ENCODE data around the gene EPB41L4A. TPM values are rescaled to one million over a fixed set of nuclear protein-coding genes. Genes with fewer than 3 reads are reported as not detected.
"Not testable (repeated sequence)": the region's sequence is repeated elsewhere in the genome, so short reads cannot be mapped to it uniquely, and the experiment has no call there.

Gene EPB41L4A
- 4.4 TPM for polyA plus RNA-seq (2013, experiment 1 of 4)
- 6.0 TPM for polyA plus RNA-seq (2013, experiment 2 of 4)
- polyA plus RNA-seq (2013, experiment 3 of 4), result 5.0 TPM
- 5.6 TPM for polyA plus RNA-seq (2013, experiment 4 of 4)

DNA sequence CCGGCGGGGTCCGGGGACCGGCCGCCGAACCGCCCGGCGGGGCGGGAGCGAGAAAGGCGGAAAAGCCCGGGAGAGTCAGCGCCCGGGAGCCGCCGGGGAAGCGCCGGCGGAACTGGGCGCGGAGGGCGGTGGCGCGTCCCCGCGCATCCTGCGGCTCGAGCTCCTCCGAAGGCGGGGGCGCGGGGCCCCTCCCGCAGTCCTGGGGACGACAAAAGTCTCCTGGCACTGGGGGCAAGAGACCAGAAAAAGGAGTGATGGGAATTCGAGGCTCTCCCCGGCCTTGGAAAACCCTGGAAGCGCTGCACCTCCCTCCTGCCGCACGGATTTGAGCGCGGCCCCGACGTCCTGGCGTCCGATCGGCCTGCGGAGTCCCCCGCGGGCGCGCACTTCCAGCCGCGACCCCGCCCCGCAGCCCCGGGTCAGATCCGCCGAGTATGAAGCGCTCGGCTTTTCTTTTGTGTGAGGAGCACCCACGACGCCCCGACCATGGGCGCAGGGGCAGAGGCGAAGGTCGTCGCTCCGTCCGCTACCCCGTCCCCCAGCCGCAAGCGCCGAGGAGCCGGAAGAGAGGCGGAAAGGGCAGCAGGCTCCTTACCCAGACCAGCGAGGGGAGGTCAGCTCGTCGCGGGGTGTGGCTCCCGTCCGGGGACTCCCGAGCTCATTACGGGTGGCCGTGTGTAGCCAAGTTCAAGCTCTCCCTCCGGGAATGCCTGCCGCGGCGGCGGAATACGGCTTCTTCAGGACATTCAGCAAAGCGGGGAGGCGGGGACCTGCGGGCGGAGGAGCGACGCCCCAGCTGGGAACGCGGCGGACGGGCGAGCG lies at the start of gene EPB41L4A:
Gene EPB41L4A, minus strand, starts transcription at position 114 of the 822 bp plus-strand sequence. CDS start 238 bp downstream, outside the sequence.
- Histone ChIP-seq H3K27ac (ENCODE audit: insufficient read depth, low read depth, low read length, poor library complexity, severe bottlenecking) (no peak within 1 kb of the TSS), H3K4me1 (ENCODE audit: control insufficient read depth, insufficient read depth, low read length) (no peaks in the 10 kb centered on the region), H3K4me3 (ENCODE audit: insufficient read depth, low read depth, low read length) (peak within 1 kb of the TSS; percentile 72), H3K27me3 (ENCODE audit: control insufficient read depth, insufficient read depth, low read length, poor library complexity, severe bottlenecking) (peaks cover 54% of the 10 kb centered on the region), H3K36me3 (ENCODE audit: control insufficient read depth, insufficient read depth, low read length) (no peaks in the 10 kb centered on the region), H3K9me3 (ENCODE audit: control insufficient read depth, low read length) (no peaks in the 10 kb centered on the region)
- WGBS, 2 experiments, result 0 to 1% methylated on average over 103 of the region's 103 CpGs

- H3K36me3 ChIP-seq (ENCODE audit: control insufficient read depth, insufficient read depth, low read length), result no peaks in the 10 kb centered on the region
- no peaks in the 10 kb centered on the region for H3K9me3 ChIP-seq (ENCODE audit: control insufficient read depth, low read length)
- no peaks in the 10 kb centered on the region for H3K27me3 ChIP-seq (ENCODE audit: control insufficient read depth, insufficient read depth, low read length, poor library complexity, severe bottlenecking)
- no peak overlapping the region for H3K4me3 ChIP-seq (ENCODE audit: insufficient read depth, low read depth, low read length)
- H3K27ac ChIP-seq (ENCODE audit: insufficient read depth, low read depth, low read length, poor library complexity, severe bottlenecking), result no peak overlapping the region
- 72 to 94% methylated on average over 1 of the region's 1 CpG for WGBS, 2 experiments
- no peaks in the 10 kb centered on the region for H3K4me1 ChIP-seq (ENCODE audit: control insufficient read depth, insufficient read depth, low read length)
Observed at GRCh38 chr5:112467485-112467884, 48.4 kb upstream of the EPB41L4A start.

GRCh38 chr5:112466261-112466660 lies 47.2 kb upstream of the EPB41L4A start:
- not testable (repeated sequence) for H3K4me1 ChIP-seq (ENCODE audit: control insufficient read depth, insufficient read depth, low read length); H3K9me3 ChIP-seq (ENCODE audit: control insufficient read depth, low read length); H3K36me3 ChIP-seq (ENCODE audit: control insufficient read depth, insufficient read depth, low read length); H3K27me3 ChIP-seq (ENCODE audit: control insufficient read depth, insufficient read depth, low read length, poor library complexity, severe bottlenecking); H3K4me3 ChIP-seq (ENCODE audit: insufficient read depth, low read depth, low read length); H3K27ac ChIP-seq (ENCODE audit: insufficient read depth, low read depth, low read length, poor library complexity, severe bottlenecking)
- 92 to 94% methylated on average over 10 of the region's 10 CpGs for WGBS, 2 experiments

GRCh38 chr5:112447187-112447760 lies 28.2 kb upstream of the EPB41L4A start:
- H3K27me3 ChIP-seq (ENCODE audit: control insufficient read depth, insufficient read depth, low read length, poor library complexity, severe bottlenecking); H3K9me3 ChIP-seq (ENCODE audit: control insufficient read depth, low read length); H3K4me1 ChIP-seq (ENCODE audit: control insufficient read depth, insufficient read depth, low read length); H3K4me3 ChIP-seq (ENCODE audit: insufficient read depth, low read depth, low read length); H3K36me3 ChIP-seq (ENCODE audit: control insufficient read depth, insufficient read depth, low read length); H3K27ac ChIP-seq (ENCODE audit: insufficient read depth, low read depth, low read length, poor library complexity, severe bottlenecking): not testable (repeated sequence)
- WGBS, 2 experiments, result 95 to 98% methylated on average over 10 of the region's 10 CpGs

- H3K27me3 ChIP-seq (ENCODE audit: control insufficient read depth, insufficient read depth, low read length, poor library complexity, severe bottlenecking), result no peaks in the 10 kb centered on the region
- H3K9me3 ChIP-seq (ENCODE audit: control insufficient read depth, low read length), result no peaks in the 10 kb centered on the region
- H3K4me1 ChIP-seq (ENCODE audit: control insufficient read depth, insufficient read depth, low read length), result no peaks in the 10 kb centered on the region
- no peak overlapping the region for H3K4me3 ChIP-seq (ENCODE audit: insufficient read depth, low read depth, low read length)
- H3K27ac ChIP-seq (ENCODE audit: insufficient read depth, low read depth, low read length, poor library complexity, severe bottlenecking), result no peak overlapping the region
- WGBS, 2 experiments, result 87 to 88% methylated on average over 6 of the region's 6 CpGs
- no peaks in the 10 kb centered on the region for H3K36me3 ChIP-seq (ENCODE audit: control insufficient read depth, insufficient read depth, low read length)
Observed at GRCh38 chr5:112445626-112446350, 26.7 kb upstream of the EPB41L4A start.

GRCh38 chr5:112443932-112444331 lies 24.9 kb upstream of the EPB41L4A start:
- H3K36me3 ChIP-seq (ENCODE audit: control insufficient read depth, insufficient read depth, low read length); H3K27me3 ChIP-seq (ENCODE audit: control insufficient read depth, insufficient read depth, low read length, poor library complexity, severe bottlenecking); H3K4me1 ChIP-seq (ENCODE audit: control insufficient read depth, insufficient read depth, low read length); H3K4me3 ChIP-seq (ENCODE audit: insufficient read depth, low read depth, low read length); H3K9me3 ChIP-seq (ENCODE audit: control insufficient read depth, low read length); H3K27ac ChIP-seq (ENCODE audit: insufficient read depth, low read depth, low read length, poor library complexity, severe bottlenecking): not testable (repeated sequence)
- 95 to 97% methylated on average over 11 to 12 of the region's 12 CpGs for WGBS, 2 experiments

- 93 to 96% methylated on average over 2 of the region's 2 CpGs for WGBS, 2 experiments
Observed at GRCh38 chr5:112440031-112440430, 21.0 kb upstream of the EPB41L4A start.

DNA sequence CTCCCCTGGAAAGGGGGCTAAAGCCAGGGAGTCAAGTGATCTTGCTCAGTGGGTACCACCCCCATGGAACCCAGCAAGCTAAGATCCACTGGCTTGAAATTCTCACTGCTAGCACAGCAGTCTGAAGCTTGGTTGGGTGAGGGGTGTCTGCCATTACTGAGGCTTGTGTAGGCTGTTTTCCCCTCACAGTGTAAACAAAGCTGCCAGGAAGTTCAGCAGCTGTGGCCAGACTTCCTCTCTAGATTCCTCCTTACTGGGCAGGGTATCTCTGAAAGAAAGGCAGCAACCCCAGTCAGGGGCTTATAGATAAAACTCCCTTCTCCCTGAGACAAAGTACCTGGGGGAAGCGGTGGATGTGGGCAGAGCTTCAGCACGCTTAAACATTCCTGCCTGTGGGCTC lies 17.1 kb upstream of the EPB41L4A start:
- Histone ChIP-seq H3K4me3 (ENCODE audit: insufficient read depth, low read depth, low read length) (no peak overlapping the region), H3K4me1 (ENCODE audit: control insufficient read depth, insufficient read depth, low read length) (no peaks in the 10 kb centered on the region), H3K36me3 (ENCODE audit: control insufficient read depth, insufficient read depth, low read length) (no peaks in the 10 kb centered on the region), H3K27me3 (ENCODE audit: control insufficient read depth, insufficient read depth, low read length, poor library complexity, severe bottlenecking) (no peaks in the 10 kb centered on the region), H3K27ac (ENCODE audit: insufficient read depth, low read depth, low read length, poor library complexity, severe bottlenecking) (no peak overlapping the region), H3K9me3 (ENCODE audit: control insufficient read depth, low read length) (no peaks in the 10 kb centered on the region)
- 85 to 89% methylated on average over 2 of the region's 2 CpGs for WGBS, 2 experiments

More at GRCh38 chr5:112440031-112440430, 21.0 kb upstream of the EPB41L4A start:
- H3K4me1 ChIP-seq (ENCODE audit: control insufficient read depth, insufficient read depth, low read length), result no peaks in the 10 kb centered on the region
- H3K9me3 ChIP-seq (ENCODE audit: control insufficient read depth, low read length), result no peaks in the 10 kb centered on the region
- no peak overlapping the region for H3K4me3 ChIP-seq (ENCODE audit: insufficient read depth, low read depth, low read length)
- H3K27me3 ChIP-seq (ENCODE audit: control insufficient read depth, insufficient read depth, low read length, poor library complexity, severe bottlenecking), result no peaks in the 10 kb centered on the region
- no peak overlapping the region for H3K27ac ChIP-seq (ENCODE audit: insufficient read depth, low read depth, low read length, poor library complexity, severe bottlenecking)
- H3K36me3 ChIP-seq (ENCODE audit: control insufficient read depth, insufficient read depth, low read length), result no peaks in the 10 kb centered on the region

DNA sequence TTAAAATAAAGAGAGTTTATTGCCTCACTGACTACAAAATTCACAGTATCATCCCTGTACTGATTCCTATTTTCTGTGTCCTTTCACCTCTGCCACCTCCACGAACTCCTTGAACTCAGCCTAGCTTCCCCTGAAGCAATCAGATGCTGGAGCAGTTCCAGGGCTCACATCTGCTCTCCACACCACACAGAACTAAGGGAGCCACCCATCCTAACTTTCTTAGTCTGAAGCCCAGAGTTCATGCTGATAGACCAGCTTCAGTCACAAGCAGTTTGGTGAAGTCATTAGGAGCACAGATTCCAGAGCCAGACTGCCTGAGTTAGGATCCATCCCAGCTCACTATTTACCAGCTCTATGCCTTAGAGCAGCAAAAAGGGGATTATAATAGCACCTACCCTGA lies 15.6 kb upstream of the EPB41L4A start:
- H3K9me3 ChIP-seq (ENCODE audit: control insufficient read depth, low read length), result no peaks in the 10 kb centered on the region
- WGBS, 2 experiments, result 84 to 88% methylated on average over 1 of the region's 1 CpG
- no peaks in the 10 kb centered on the region for H3K27me3 ChIP-seq (ENCODE audit: control insufficient read depth, insufficient read depth, low read length, poor library complexity, severe bottlenecking)
- no peaks in the 10 kb centered on the region for H3K4me1 ChIP-seq (ENCODE audit: control insufficient read depth, insufficient read depth, low read length)
- no peak overlapping the region for H3K4me3 ChIP-seq (ENCODE audit: insufficient read depth, low read depth, low read length)
- H3K36me3 ChIP-seq (ENCODE audit: control insufficient read depth, insufficient read depth, low read length), result no peaks in the 10 kb centered on the region
- no peak overlapping the region for H3K27ac ChIP-seq (ENCODE audit: insufficient read depth, low read depth, low read length, poor library complexity, severe bottlenecking)

GRCh38 chr5:112426202-112426601 lies 7.1 kb upstream of the EPB41L4A start:
- H3K4me3 ChIP-seq (ENCODE audit: insufficient read depth, low read depth, low read length); H3K27me3 ChIP-seq (ENCODE audit: control insufficient read depth, insufficient read depth, low read length, poor library complexity, severe bottlenecking); H3K36me3 ChIP-seq (ENCODE audit: control insufficient read depth, insufficient read depth, low read length); H3K9me3 ChIP-seq (ENCODE audit: control insufficient read depth, low read length); H3K4me1 ChIP-seq (ENCODE audit: control insufficient read depth, insufficient read depth, low read length); H3K27ac ChIP-seq (ENCODE audit: insufficient read depth, low read depth, low read length, poor library complexity, severe bottlenecking): not testable (repeated sequence)
- WGBS, 2 experiments, result 88 to 92% methylated on average over 3 of the region's 3 CpGs

All from ectodermal cell (in vitro differentiated cells).